AG04449 (cell line): ENCODE measurements around the gene FERMT3.

Experiments used
- CTCF ChIA-PET: fragments of 350-600 bp; formaldehyde crosslinking; extraction: SDS; loops from one replicate; lab custom pipeline; 2021; ENCODE audit warnings: antibody characterized with exemption; lab: Yijun Ruan, JAX
- POLR2A ChIA-PET: fragments of 400-600, 350-600 bp; formaldehyde crosslinking; extraction: SDS; loops from one replicate; lab custom pipeline; 2020; ENCODE audit warnings: antibody characterized with exemption, inconsistent platforms; lab: Yijun Ruan, JAX
- DNase-seq: peaks from one replicate; pipeline ENCODE4 v3.0.0-alpha.2; 2010; ENCODE audit warnings: low read depth, low spot score
- H3K4me3 ChIP-seq: 2 replicates; pipeline ENCODE4 v1.5.1; 2011; ENCODE audit warnings: low read depth, mild to moderate bottlenecking, control low read depth, low read length
- CTCF ChIP-seq: IDR thresholded peaks from one replicate; pipeline ENCODE4 v1.5.1; 2011; ENCODE audit warnings: mild to moderate bottlenecking, moderate library complexity, low read length, control low read depth, inconsistent platforms; ENCODE audit not compliant: insufficient read depth; ENCODE audit errors: missing control alignments

Gene FERMT3

GRCh38 chr11:64196626-64197025 is 9.9 kb upstream of the FERMT3 start:
- ChIA-PET POLR2A (interaction anchor here (0.6 kb wide), 1 partner anchor 28 kb away, joined by 3 read pairs; no protein-coding TSS in a partner anchor), CTCF (interaction anchor here (1.2 to 5.1 kb wide), 4 partner anchors 9 to 106 kb away, joined by 3 to 33 read pairs (median 30); partner anchors contain the start of genes FERMT3, PLCB3 and STIP1)
- no peak overlapping the region for H3K4me3 ChIP-seq
- TF ChIP-seq CTCF, result no peak
- no peak for DNase-seq

GRCh38 chr11:64198511-64198910 is 8.0 kb upstream of the FERMT3 start:
- no peak for TF ChIP-seq CTCF
- no peak for DNase-seq
- no peak overlapping the region for H3K4me3 ChIP-seq
- POLR2A ChIA-PET, result no interaction called here
- CTCF ChIA-PET, result interaction anchor here (3.8 to 5.1 kb wide), 3 partner anchors 7 to 104 kb away, joined by 30 to 33 read pairs (median 31); partner anchors contain the start of genes FERMT3 and STIP1

- H3K4me3 ChIP-seq, result no peak overlapping the region
- CTCF ChIA-PET, result interaction anchor here (8.3 to 11.7 kb wide), 2 partner anchors 15 to 101 kb away, joined by 86 to 305 read pairs; partner anchors contain the start of genes CATSPERZ and ESRRA
- POLR2A ChIA-PET, result interaction anchor here (1.4 kb wide), 1 partner anchor 16 kb away, joined by 6 read pairs; no protein-coding TSS in a partner anchor
- no peak for TF ChIP-seq CTCF
- no peak for DNase-seq
Measured at GRCh38 chr11:64201543-64201942, 5.0 kb upstream of the FERMT3 start.

- no peak for TF ChIP-seq CTCF
- POLR2A ChIA-PET, result interaction anchor here (1.5 kb wide), 1 partner anchor 43 kb away, joined by 7 read pairs; no protein-coding TSS in a partner anchor
- CTCF ChIA-PET, result interaction anchor here (1.1 to 11.7 kb wide), 7 partner anchors 13 to 203 kb away, joined by 3 to 305 read pairs (median 86); partner anchors contain the start of genes CATSPERZ, DNAJC4, ESRRA and PLCB3
- no peak for DNase-seq
- no peak overlapping the region for H3K4me3 ChIP-seq
Measured at GRCh38 chr11:64202992-64203391, 3.5 kb upstream of the FERMT3 start.

GRCh38 chr11:64203421-64204079 is 3.0 kb upstream of the FERMT3 start:
- no peak overlapping the region for H3K4me3 ChIP-seq
- TF ChIP-seq CTCF, result no peak
- DNase-seq, result no peak
- ChIA-PET CTCF (interaction anchor here (1.2 to 11.7 kb wide), 15 partner anchors 7 to 151 kb away, joined by 4 to 305 read pairs (median 15); partner anchors contain the start of genes CATSPERZ, DNAJC4, ESRRA and NUDT22), POLR2A (interaction anchor here (1.2 to 1.6 kb wide), 4 partner anchors 18 to 97 kb away, joined by 3 to 10 read pairs (median 6); partner anchors contain the start of genes CATSPERZ, FKBP2 and STIP1)

GRCh38 chr11:64204080-64204440 is 2.5 kb upstream of the FERMT3 start:
- no peak for DNase-seq
- POLR2A ChIA-PET, result interaction anchor here (1.2 to 1.6 kb wide), 5 partner anchors 10 to 97 kb away, joined by 3 to 10 read pairs (median 5); partner anchors contain the start of genes CATSPERZ, FKBP2 and STIP1
- TF ChIP-seq CTCF, result no peak
- CTCF ChIA-PET, result interaction anchor here (0.8 to 11.7 kb wide), 22 partner anchors 8 to 367 kb away, joined by 3 to 305 read pairs (median 7); partner anchors contain the start of genes CATSPERZ, DNAJC4, ESRRA and FKBP2
- no peak overlapping the region for H3K4me3 ChIP-seq
